Neural progenitor cell (in vitro differentiated cells): ENCODE data around the gene RPL7L1. TPM values are rescaled to one million over a fixed set of nuclear protein-coding genes. Genes with fewer than 3 reads are reported as not detected.
"Not testable (repeated sequence)": the region's sequence is repeated elsewhere in the genome, so short reads cannot be mapped to it uniquely, and the experiment has no call there.

Source experiments
- DNase-seq: peaks from one replicate; pipeline ENCODE4 v3.0.0-alpha.2; 2016; ENCODE audit warnings: low spot score
- H2AFZ ChIP-seq: fragments of 200-600 bp; sonication (generic); replicated peaks from 2 replicates; pipeline ENCODE4 v1.6.1; 2016; ENCODE audit warnings: antibody characterized with exemption
- H3F3A ChIP-seq: fragments of 200-600 bp; sonication (generic); 2 replicates; pipeline ENCODE4 v1.6.1; 2016; ENCODE audit warnings: antibody characterized with exemption, low read depth
- H3K27ac ChIP-seq: fragments of 200-600 bp; sonication (generic); 2 replicates; pipeline ENCODE4 v1.5.1; 2016; ENCODE audit warnings: mild to moderate bottlenecking
- H3K27me3 ChIP-seq: fragments of 200-600 bp; sonication (generic); 2 replicates; pipeline ENCODE4 v1.6.1; 2016; ENCODE audit warnings: mild to moderate bottlenecking, moderate library complexity
- H3K36me3 ChIP-seq: fragments of 200-600 bp; sonication (generic); 2 replicates; pipeline ENCODE4 v1.5.1; 2016
- H3K4me1 ChIP-seq: fragments of 200-600 bp; sonication (generic); 2 replicates; pipeline ENCODE4 v1.6.1; 2016; ENCODE audit warnings: mixed run types
- H3K4me2 ChIP-seq: fragments of 200-600 bp; sonication (generic); 2 replicates; pipeline ENCODE4 v1.6.1; 2016
- H3K4me3 ChIP-seq: fragments of 200-600 bp; sonication (generic); 2 replicates; pipeline ENCODE4 v1.5.1; 2016
- H3K79me2 ChIP-seq: fragments of 200-600 bp; sonication (generic); 2 replicates; pipeline ENCODE4 v1.6.1; 2016; ENCODE audit warnings: low read depth
- H3K9ac ChIP-seq: fragments of 200-600 bp; sonication (generic); 2 replicates; pipeline ENCODE4 v1.6.1; 2016
- H3K9me3 ChIP-seq: fragments of 200-600 bp; sonication (generic); 2 replicates; pipeline ENCODE4 v1.5.1; 2016; ENCODE audit warnings: low read depth
- H4K20me1 ChIP-seq: fragments of 200-600 bp; sonication (generic); 2 replicates; pipeline ENCODE4 v1.6.1; 2016; ENCODE audit warnings: low read depth
- H3K27ac Mint-ChIP-seq: 3 replicates; pipeline ENCODE4 v1.8.0; 2021; ENCODE audit warnings: mixed read lengths
- H3K27me3 Mint-ChIP-seq: 2 replicates; pipeline ENCODE4 v1.8.0; 2022; ENCODE audit warnings: low read depth, mild to moderate bottlenecking, inconsistent platforms, moderate library complexity, mixed read lengths; ENCODE audit not compliant: insufficient read depth
- H3K36me3 Mint-ChIP-seq: 3 replicates; pipeline ENCODE4 v1.8.0; 2021; ENCODE audit warnings: mixed read lengths
- H3K4me1 Mint-ChIP-seq: 3 replicates; pipeline ENCODE4 v1.8.0; 2021; ENCODE audit warnings: mixed read lengths
- H3K4me3 Mint-ChIP-seq: 3 replicates; pipeline ENCODE4 v1.8.0; 2021; ENCODE audit warnings: mild to moderate bottlenecking, moderate library complexity, mixed read lengths
- H3K9me3 Mint-ChIP-seq: 3 replicates; pipeline ENCODE4 v1.8.0; 2020; ENCODE audit warnings: mixed read lengths
- CTCF ChIP-seq: fragments of 200-600 bp; sonication (generic); IDR thresholded peaks from 2 replicates; pipeline ENCODE4 v1.5.1; 2017; ENCODE audit warnings: antibody characterized with exemption, mild to moderate bottlenecking
- EZH2 ChIP-seq: fragments of 200-600 bp; sonication (generic); IDR thresholded peaks from 2 replicates; pipeline ENCODE4 v1.6.1; 2017; ENCODE audit warnings: antibody characterized with exemption, mild to moderate bottlenecking, moderate library complexity
- EZH2phosphoT487 ChIP-seq: fragments of 200-600 bp; sonication (generic); IDR thresholded peaks from 2 replicates; pipeline ENCODE4 v1.6.1; 2017; ENCODE audit warnings: antibody characterized with exemption
- total RNA-seq: library from RNA; depleted of rRNA; stranded (reverse); fragments of >200 nt; gene quantifications from 2 replicates; pipeline ENCODE4 v1.2.3, GENCODE V29; 2015; ENCODE audit warnings: low replicate concordance

The RPL7L1 gene
- total RNA-seq, 1 donor from 2014 or later: 106 TPM

- no peaks in the 10 kb centered on the region for H4K20me1 ChIP-seq
- Mint-ChIP-seq H3K27me3 (peaks cover 3% of the 10 kb centered on the region), H3K27ac (peak overlapping the region; percentile 97), H3K4me1 (peaks cover 26% of the 10 kb centered on the region), H3K9me3 (no peaks in the 10 kb centered on the region), H3K4me3 (peak overlapping the region; percentile 95), H3K36me3 (peaks cover 4% of the 10 kb centered on the region)
- H3K9ac ChIP-seq: no peak overlapping the region
- H3K4me3 ChIP-seq: peak overlapping the region; percentile 77
- peaks cover 11% of the 10 kb centered on the region for H3K79me2 ChIP-seq
- peak overlapping the region; percentile 77 for H3K4me2 ChIP-seq
- DNase-seq: no peak
- no peak for TF ChIP-seq EZH2phosphoT487
- no peak for TF ChIP-seq EZH2
- no peak for TF ChIP-seq CTCF
- peaks cover 35% of the 10 kb centered on the region for H3F3A ChIP-seq
- no peaks in the 10 kb centered on the region for H3K27me3 ChIP-seq
- peak overlapping the region; percentile 26 for H3K27ac ChIP-seq
- H2AFZ ChIP-seq: peak overlapping the region; percentile 66
- H3K36me3 ChIP-seq: no peaks in the 10 kb centered on the region
- H3K4me1 ChIP-seq: peaks cover 7% of the 10 kb centered on the region
- H3K9me3 ChIP-seq: no peaks in the 10 kb centered on the region
Measured at GRCh38 chr6:42891199-42891722, 11.8 kb downstream of the RPL7L1 start.

DNA sequence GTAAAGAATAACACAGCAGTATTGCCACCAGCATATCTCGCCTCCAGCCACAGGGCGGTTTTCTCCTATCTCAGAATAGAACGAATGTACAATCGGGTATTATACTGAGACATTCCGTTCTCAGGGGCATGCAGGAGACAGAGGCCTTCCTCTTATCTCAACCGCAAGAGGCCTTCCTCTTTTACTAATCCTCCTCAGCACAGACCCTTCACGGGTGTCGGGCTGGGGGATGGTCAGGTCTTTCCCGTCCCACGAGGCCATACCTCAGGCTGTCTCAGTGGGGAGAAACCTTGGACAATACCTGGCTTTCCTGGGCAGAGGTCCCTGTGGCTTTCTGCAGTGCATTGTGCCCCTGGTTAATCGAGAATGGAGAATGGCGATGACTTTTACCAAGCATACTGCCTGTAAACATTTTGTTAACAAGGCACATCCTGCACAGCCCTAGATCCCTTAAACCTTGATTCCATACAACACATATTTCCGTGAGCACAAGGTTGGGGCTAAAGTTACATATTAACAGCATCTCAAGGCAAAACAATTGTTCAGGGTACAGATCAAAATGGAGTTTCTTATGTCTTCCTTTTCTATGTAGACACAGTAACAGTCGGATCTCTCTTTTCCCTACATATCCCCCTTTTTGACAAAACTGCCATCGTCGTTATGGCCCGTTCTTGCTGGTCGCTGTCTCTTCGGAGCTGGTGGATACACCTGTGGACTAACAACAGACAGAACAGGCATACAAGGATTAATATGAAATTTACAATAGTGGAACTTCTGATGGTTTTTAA is 14.8 kb downstream of the RPL7L1 start:
- H3K79me2 ChIP-seq, H3K36me3 Mint-ChIP-seq, H3K9ac ChIP-seq, H3K27me3 ChIP-seq, H3K4me3 Mint-ChIP-seq, H3K4me3 ChIP-seq, H3K27me3 Mint-ChIP-seq, DNase-seq, H3K9me3 ChIP-seq, H4K20me1 ChIP-seq, H3K27ac ChIP-seq, H3K36me3 ChIP-seq, H3K4me2 ChIP-seq, H3K9me3 Mint-ChIP-seq: not testable (repeated sequence)
- H3K4me1 Mint-ChIP-seq: peaks cover 26% of the 10 kb centered on the region
- Histone ChIP-seq H2AFZ (peak overlapping the region; percentile 41), H3K4me1 (peaks cover 10% of the 10 kb centered on the region), H3F3A (peaks cover 27% of the 10 kb centered on the region)
- H3K27ac Mint-ChIP-seq: peak overlapping the region; percentile 25

GRCh38 chr6:42896178-42896719 is 16.8 kb downstream of the RPL7L1 start:
- no peak overlapping the region for H3K27ac Mint-ChIP-seq
- peaks cover 25% of the 10 kb centered on the region for H3F3A ChIP-seq
- peaks cover 21% of the 10 kb centered on the region for H3K4me1 Mint-ChIP-seq
- no peak overlapping the region for H3K4me3 Mint-ChIP-seq
- no peak overlapping the region for H3K4me2 ChIP-seq
- H3K27ac ChIP-seq: no peak overlapping the region
- H3K9me3 ChIP-seq: no peaks in the 10 kb centered on the region
- H2AFZ ChIP-seq: no peak overlapping the region
- peaks cover 21% of the 10 kb centered on the region for H3K4me1 ChIP-seq
- no peak for DNase-seq
- no peaks in the 10 kb centered on the region for H3K9me3 Mint-ChIP-seq
- no peaks in the 10 kb centered on the region for H3K36me3 ChIP-seq
- H3K79me2 ChIP-seq: no peaks in the 10 kb centered on the region
- no peaks in the 10 kb centered on the region for H3K36me3 Mint-ChIP-seq
- H3K27me3 ChIP-seq: no peaks in the 10 kb centered on the region
- H3K9ac ChIP-seq: no peak overlapping the region
- no peaks in the 10 kb centered on the region for H4K20me1 ChIP-seq
- no peak overlapping the region for H3K4me3 ChIP-seq
- TF ChIP-seq EZH2phosphoT487: no peak
- no peak for TF ChIP-seq CTCF
- no peak for TF ChIP-seq EZH2
- peaks cover 2% of the 10 kb centered on the region for H3K27me3 Mint-ChIP-seq

- Histone ChIP-seq H3K4me1 (peaks cover 32% of the 10 kb centered on the region), H3F3A (peaks cover 21% of the 10 kb centered on the region), H3K79me2 (no peaks in the 10 kb centered on the region), H3K9me3 (no peaks in the 10 kb centered on the region), H3K27ac (peak overlapping the region; percentile 59), H3K36me3 (no peaks in the 10 kb centered on the region), H3K4me3 (peak overlapping the region; percentile 20), H3K9ac (no peak overlapping the region), H2AFZ (peak overlapping the region; percentile 83), H3K4me2 (peak overlapping the region; percentile 72), H4K20me1 (no peaks in the 10 kb centered on the region), H3K27me3 (no peaks in the 10 kb centered on the region)
- peak; percentile 84 for DNase-seq
- Mint-ChIP-seq H3K36me3 (no peaks in the 10 kb centered on the region), H3K4me1 (peaks cover 23% of the 10 kb centered on the region), H3K27ac (no peak overlapping the region), H3K27me3 (peaks cover 2% of the 10 kb centered on the region), H3K4me3 (no peak overlapping the region), H3K9me3 (no peaks in the 10 kb centered on the region)
- TF ChIP-seq EZH2: no peak
- peak; percentile 65 for TF ChIP-seq CTCF
Measured at GRCh38 chr6:42898891-42899361, 19.5 kb downstream of the RPL7L1 start.
